ENCODE results near the gene HAUS7.

The HAUS7 gene

GRCh38 chrX:153487590-153488071, 17.3 kb upstream of the HAUS7 start:
- TF ChIP-seq CTCF (IDR thresholded peaks at IDR 0.05; ENCODE audit: borderline replicate concordance, insufficient read depth, low read depth, low read length): no peak
- no peak overlapping the region for H3K4me3 ChIP-seq (ENCODE audit: low read depth, low read length)

GRCh38 chrX:153486171-153486570, 15.8 kb upstream of the HAUS7 start:
- H3K4me3 ChIP-seq (ENCODE audit: low read depth, low read length): no peak overlapping the region
- TF ChIP-seq CTCF (IDR thresholded peaks at IDR 0.05; ENCODE audit: borderline replicate concordance, insufficient read depth, low read depth, low read length): no peak

- H3K4me3 ChIP-seq (ENCODE audit: low read depth, low read length): no peak overlapping the region
- no peak for TF ChIP-seq CTCF (IDR thresholded peaks at IDR 0.05; ENCODE audit: borderline replicate concordance, insufficient read depth, low read depth, low read length)
Measured at GRCh38 chrX:153485396-153486080, 15.2 kb upstream of the HAUS7 start.

GRCh38 chrX:153482376-153483015, 12.1 kb upstream of the HAUS7 start:
- H3K4me3 ChIP-seq (ENCODE audit: low read depth, low read length): no peak overlapping the region
- TF ChIP-seq CTCF (IDR thresholded peaks at IDR 0.05; ENCODE audit: borderline replicate concordance, insufficient read depth, low read depth, low read length): no peak

GRCh38 chrX:153481043-153481442, 10.7 kb upstream of the HAUS7 start:
- no peak for TF ChIP-seq CTCF (IDR thresholded peaks at IDR 0.05; ENCODE audit: borderline replicate concordance, insufficient read depth, low read depth, low read length)
- no peak overlapping the region for H3K4me3 ChIP-seq (ENCODE audit: low read depth, low read length)

GRCh38 chrX:153478746-153479145, 8.4 kb upstream of the HAUS7 start:
- no peak overlapping the region for H3K4me3 ChIP-seq (ENCODE audit: low read depth, low read length)
- no peak for TF ChIP-seq CTCF (IDR thresholded peaks at IDR 0.05; ENCODE audit: borderline replicate concordance, insufficient read depth, low read depth, low read length)

GRCh38 chrX:153477901-153478300, 7.5 kb upstream of the HAUS7 start:
- no peak overlapping the region for H3K4me3 ChIP-seq (ENCODE audit: low read depth, low read length)
- no peak for TF ChIP-seq CTCF (IDR thresholded peaks at IDR 0.05; ENCODE audit: borderline replicate concordance, insufficient read depth, low read depth, low read length)
